ENCODE data around the gene NTM. TPM values are rescaled to one million over a fixed set of nuclear protein-coding genes. Genes with fewer than 3 reads are reported as not detected.
A peak's percentile ranks its signal among the peaks of the same experiment; 100 is the strongest.

Gene NTM
- total RNA-seq, 1 experiment from 2014 or later: 9.9 TPM

GRCh38 chr11:131503017-131503416, 132.6 kb downstream of the NTM start:
- Histone ChIP-seq H4K20me1 (ENCODE audit: control insufficient read depth, insufficient read depth, insufficient read length) (no peaks in the 10 kb centered on the region), H3K56ac (ENCODE audit: insufficient read length, low read depth, low read length) (no peak overlapping the region), H3K79me1 (ENCODE audit: insufficient read depth, low read depth, low read length, poor library complexity, severe bottlenecking) (no peaks in the 10 kb centered on the region), H2BK12ac (ENCODE audit: insufficient read length, low read depth, low read length) (no peak overlapping the region), H3K4me2 (ENCODE audit: insufficient read depth, insufficient read length, low read length) (no peak overlapping the region), H2BK120ac (ENCODE audit: low read depth, low read length, poor library complexity, severe bottlenecking) (no peak overlapping the region), H2AFZ (ENCODE audit: low read length) (no peak overlapping the region), H3K27ac (ENCODE audit: insufficient read length, low read depth, low read length) (no peak overlapping the region), H3K14ac (ENCODE audit: insufficient read depth, low read length) (no peak overlapping the region), H4K5ac (ENCODE audit: insufficient read length, low read depth, low read length) (no peak overlapping the region), H3K4ac (ENCODE audit: low read depth, low read length) (no peak overlapping the region), H3K23ac (ENCODE audit: insufficient read length, low read depth, low read length) (no peak overlapping the region), H2BK15ac (ENCODE audit: low read depth, low read length) (no peak overlapping the region), H3T11ph (ENCODE audit: low read length) (no peak overlapping the region), H2AK5ac (ENCODE audit: insufficient read length, low read length) (no peak overlapping the region), H3K27me3 (ENCODE audit: insufficient read depth, low read length) (no peaks in the 10 kb centered on the region), H2BK20ac (ENCODE audit: low read depth, low read length, poor library complexity, severe bottlenecking) (no peak overlapping the region), H3K9me3 (ENCODE audit: control insufficient read depth, low read depth, low read length) (no peaks in the 10 kb centered on the region), H3K18ac (ENCODE audit: insufficient read length, low read depth, low read length) (no peak overlapping the region), H3K4me1 (ENCODE audit: insufficient read depth, low read length) (no peaks in the 10 kb centered on the region; the same call in 1 of the 2 replicates), H3K79me2 (ENCODE audit: insufficient read depth, low read length) (no peaks in the 10 kb centered on the region), H3K9ac (ENCODE audit: extremely low read depth, insufficient read length, low read length) (no peak overlapping the region), H4K91ac (ENCODE audit: insufficient read length, low read depth, low read length) (no peak overlapping the region), H4K8ac (replicated peaks; ENCODE audit: insufficient read length, low read depth, low read length) (no peak overlapping the region), H2BK5ac (ENCODE audit: insufficient read length, low read length) (no peak overlapping the region), H3K23me2 (ENCODE audit: insufficient read length, low read depth, low read length, poor library complexity, severe bottlenecking) (no peaks in the 10 kb centered on the region)
- H3K27me3 Mint-ChIP-seq (ENCODE audit: low read depth): no peaks in the 10 kb centered on the region; the same call in none of the 2 replicates
- DNase-seq: no peak
- WGBS (ENCODE audit: extremely low coverage, insufficient read length, low lambda C conversion rate): no CpG with 5 or more reads among the region's 1 CpG
- H3K36me3 Mint-ChIP-seq (ENCODE audit: insufficient read depth in 1 of 3, low read depth in 3 of 3): no peaks in the 10 kb centered on the region
- peak overlapping the region in 1 of 3 experiments; percentile 49; a peak in 2 of 7 replicates for H3K27ac Mint-ChIP-seq
- TF ChIP-seq CTCF (conservative IDR thresholded peaks at IDR 0.05): no peak
- H3K4me3 Mint-ChIP-seq: no peak overlapping the region
- no peaks in the 10 kb centered on the region for H3K9me3 Mint-ChIP-seq
- H3K4me1 Mint-ChIP-seq: peaks cover 11 to 12% of the 10 kb centered on the region in 2 experiments
